T-helper 2 cell treated with Interferon-gamma antibody and Interleukin-4, amounts not matched to agents 100 ng/mL and 5 ng/mL, for 36 hours (primary cell): ENCODE data around the gene HRC. TPM values are rescaled to one million over a fixed set of nuclear protein-coding genes. Genes with fewer than 3 reads are reported as not detected.

Source experiments
- intact Hi-C: fragments of 100-400 bp; cut with micrococcal nuclease; formaldehyde crosslinking; loops from one replicate; pipeline ENCODE4 v1.15.1; 2023
- total RNA-seq: library from RNA; stranded (reverse); gene quantifications from 2 replicates; pipeline ENCODE4 v1.2.3, GENCODE V29; 2022

The HRC gene
- total RNA-seq, 1 donor from 2014 or later, result not detected

GRCh38 chr19:49117677-49118564 is 37.3 kb downstream of the HRC start:
- intact Hi-C loops, result loop anchor here (2.0 kb wide), 3 partner anchors 29 to 125 kb away; partner anchors contain the start of genes GYS1, RUVBL2 and SNRNP70

DNA sequence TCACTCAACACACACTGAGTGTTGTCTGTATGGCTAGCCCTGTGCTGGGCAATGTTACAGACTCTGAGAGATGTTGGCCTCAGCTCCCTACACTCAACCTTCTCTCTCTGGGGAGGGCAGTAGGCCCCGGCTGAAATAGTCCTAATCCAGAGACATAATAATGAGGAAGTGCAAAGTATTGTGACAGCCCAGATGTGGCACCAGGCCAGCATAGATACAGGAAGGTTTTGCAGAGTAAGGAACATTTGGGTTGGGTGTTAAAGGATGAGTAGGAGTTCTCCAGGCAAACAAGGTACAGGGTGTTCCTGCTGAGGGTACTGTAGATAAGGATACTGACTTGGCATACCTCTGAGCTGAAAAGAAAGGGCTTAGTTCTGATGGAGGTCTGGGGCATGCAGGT is 38.7 kb downstream of the HRC start:
- intact Hi-C loops, result no loop called here

DNA sequence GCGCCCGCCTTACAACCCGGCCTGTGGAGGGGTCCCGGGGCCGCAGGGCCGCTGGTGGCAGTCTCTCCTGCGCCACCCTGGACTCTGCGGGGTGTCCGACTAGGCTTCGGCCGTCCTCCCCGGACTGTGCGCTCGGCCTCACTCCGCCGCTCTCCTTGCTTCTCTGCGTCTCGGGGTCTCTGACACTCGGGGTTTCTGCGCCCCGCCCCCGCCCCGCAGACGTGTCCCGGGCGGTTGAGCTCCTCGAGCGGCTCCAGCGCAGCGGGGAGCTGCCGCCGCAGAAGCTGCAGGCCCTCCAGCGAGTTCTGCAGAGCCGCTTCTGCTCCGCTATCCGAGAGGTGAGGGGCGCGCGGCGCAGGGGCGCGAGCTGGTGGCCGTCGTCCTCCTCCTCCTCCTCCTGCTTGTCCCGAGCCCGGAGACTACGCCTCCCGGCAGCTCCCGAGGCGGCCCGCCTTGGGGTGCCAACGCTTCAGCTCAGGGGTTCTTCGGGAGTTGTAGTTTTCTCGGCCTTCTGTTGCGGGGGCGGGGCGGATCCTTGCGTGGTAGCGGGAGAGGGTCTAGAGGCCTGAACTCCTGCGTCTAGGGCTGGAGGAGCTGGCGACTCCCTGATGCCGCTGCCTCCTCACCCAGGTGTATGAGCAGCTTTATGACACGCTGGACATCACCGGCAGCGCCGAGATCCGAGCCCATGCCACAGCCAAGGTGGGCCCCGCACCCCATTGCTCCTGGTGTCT is 40.4 kb downstream of the HRC start:
- intact Hi-C loops, result loop anchor here (1.0 to 2.0 kb wide), 2 partner anchors 8 to 14 kb away; no protein-coding TSS in a partner anchor

DNA sequence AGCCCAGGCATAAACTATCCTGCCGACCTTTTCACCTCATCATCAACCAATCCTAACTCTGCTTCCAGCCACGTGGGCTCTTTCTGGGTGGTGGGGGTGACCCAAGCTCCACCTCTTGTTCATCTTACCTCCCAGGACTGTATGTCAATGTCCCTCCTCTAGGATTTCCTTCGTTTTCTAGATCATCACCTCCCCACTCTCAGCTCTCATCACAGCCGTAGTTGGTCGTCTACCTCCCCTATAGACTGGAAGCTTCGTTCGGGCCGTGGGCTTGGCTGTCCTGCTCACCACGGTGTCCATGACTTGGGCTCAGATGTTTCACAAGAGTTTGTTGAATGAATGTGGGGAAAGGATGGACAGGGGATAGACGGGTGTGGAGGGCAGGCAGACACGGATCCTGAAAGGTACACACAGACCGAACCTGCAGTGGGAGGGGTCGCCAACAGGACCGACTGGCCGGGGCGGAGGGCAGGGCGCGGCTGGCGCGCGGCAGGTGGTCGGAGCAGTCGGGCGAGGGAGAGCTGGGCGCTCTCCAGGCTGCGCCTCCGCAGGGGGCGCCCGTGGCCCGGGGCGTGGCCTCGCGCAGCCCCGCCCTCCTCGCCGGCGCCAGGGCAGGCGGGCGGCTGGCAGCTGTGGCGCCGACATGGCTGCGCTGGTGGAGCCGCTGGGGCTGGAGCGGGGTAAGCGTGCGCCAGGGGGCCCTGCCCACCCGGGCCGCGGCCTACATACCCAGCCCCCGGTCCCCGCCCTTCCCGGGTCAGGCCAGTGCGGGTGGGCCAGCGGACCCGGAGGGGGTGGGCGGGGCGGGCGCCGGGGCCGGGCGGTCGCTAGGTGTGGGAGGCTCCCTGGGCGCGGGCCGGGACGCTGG is 41.2 kb downstream of the HRC start, which contains the start of gene LIN7B:
LIN7B (plus strand) TSS at position 609 of the 868 bp plus-strand sequence; CDS start at position 644, 35 bp downstream.
- intact Hi-C loops, result loop anchor here (1.0 to 2.0 kb wide), 2 partner anchors 8 to 15 kb away; no protein-coding TSS in a partner anchor

DNA sequence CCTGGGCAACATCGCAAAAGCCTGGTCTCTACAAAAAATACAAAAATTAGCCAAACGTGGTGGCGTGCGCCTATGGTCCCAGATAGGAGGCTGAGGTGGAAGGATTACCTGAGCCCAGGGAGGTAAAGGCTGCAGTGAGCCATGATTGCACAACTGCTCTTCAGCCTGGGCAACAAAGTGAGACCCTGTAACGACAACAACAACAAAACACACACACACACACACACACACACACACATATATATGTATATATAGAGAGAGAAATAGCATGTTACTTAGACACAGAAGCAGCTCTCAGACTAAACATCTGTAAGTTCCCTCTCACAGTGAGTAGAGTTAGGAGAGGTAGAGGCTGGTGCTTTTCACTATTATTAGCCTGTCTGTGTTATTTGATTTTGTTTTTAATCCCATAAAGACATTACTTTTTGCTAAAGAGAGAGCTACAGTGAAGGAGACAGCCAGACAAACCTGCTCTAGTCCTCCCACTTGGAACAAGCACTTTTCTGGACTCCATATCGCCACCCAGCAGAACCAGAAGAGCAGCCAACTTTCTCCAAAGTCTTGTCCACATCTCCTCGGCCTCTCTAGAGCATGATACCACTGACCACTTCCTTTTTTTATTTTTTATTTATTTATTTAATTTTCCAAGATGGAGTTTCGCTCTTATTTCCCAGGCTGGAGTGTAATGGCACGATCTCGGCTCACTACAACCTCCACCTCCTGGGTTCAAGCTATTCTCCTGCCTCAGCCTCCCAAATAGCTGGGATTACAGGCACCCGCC is 43.8 kb downstream of the HRC start:
- intact Hi-C loops, result no loop called here

GRCh38 chr19:49110567-49110966 is 44.6 kb downstream of the HRC start:
- intact Hi-C loops, result no loop called here

DNA sequence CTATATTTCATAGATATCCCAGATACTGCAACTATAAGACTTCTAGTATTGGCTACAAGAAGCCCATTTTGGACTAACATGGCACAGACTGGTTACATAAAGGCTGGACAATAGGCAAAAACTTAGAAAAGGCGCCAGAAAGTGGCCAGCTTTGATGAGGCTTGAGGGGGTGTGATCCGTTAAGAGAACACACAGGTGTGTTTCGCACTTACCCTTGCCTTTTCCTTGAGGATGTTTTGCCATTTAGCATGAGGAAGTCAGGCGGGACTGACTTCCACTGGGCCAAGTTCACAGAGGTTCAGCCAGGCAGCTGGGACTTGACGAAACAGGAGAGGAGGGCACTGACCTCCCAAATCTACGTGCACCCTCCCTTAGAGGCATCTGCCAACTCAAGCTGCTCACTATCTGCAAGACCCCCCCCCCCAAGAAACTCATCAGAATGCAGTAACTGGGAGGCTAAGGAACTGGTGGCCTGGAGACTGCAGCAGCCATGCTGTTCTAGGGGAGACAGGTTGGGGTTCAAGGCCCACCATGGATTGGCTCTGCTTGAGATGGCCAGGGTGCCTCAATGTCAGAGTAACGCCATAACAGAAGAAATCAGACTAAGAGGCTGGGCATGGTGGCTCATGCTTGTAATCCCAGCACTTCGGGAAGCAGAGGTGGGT is 45.5 kb downstream of the HRC start:
- intact Hi-C loops, result loop anchor here (10.0 kb wide), 1 partner anchor 95 kb away; no protein-coding TSS in a partner anchor

DNA sequence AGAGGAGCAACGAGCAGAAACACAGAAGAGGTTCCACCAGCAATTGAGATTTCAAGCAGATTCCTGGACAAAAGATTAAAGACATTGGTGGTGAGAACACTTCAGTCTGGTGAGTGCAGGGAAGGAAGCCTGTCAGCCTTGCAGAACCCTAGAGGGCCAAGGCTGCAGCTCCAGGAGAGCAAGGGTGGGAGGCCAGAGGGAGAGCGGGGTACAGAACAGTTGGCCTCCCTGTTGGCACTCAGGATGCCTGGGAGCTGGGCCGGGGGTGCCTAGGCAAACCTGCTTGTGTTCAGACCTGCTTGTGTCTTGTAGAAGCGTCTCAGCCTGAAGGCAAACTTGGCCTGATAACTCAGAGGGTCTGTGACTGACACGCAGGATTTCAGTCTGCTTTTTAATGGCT is 46.1 kb downstream of the HRC start:
- intact Hi-C loops, result loop anchor here (10.0 kb wide), 1 partner anchor 96 kb away; no protein-coding TSS in a partner anchor

DNA sequence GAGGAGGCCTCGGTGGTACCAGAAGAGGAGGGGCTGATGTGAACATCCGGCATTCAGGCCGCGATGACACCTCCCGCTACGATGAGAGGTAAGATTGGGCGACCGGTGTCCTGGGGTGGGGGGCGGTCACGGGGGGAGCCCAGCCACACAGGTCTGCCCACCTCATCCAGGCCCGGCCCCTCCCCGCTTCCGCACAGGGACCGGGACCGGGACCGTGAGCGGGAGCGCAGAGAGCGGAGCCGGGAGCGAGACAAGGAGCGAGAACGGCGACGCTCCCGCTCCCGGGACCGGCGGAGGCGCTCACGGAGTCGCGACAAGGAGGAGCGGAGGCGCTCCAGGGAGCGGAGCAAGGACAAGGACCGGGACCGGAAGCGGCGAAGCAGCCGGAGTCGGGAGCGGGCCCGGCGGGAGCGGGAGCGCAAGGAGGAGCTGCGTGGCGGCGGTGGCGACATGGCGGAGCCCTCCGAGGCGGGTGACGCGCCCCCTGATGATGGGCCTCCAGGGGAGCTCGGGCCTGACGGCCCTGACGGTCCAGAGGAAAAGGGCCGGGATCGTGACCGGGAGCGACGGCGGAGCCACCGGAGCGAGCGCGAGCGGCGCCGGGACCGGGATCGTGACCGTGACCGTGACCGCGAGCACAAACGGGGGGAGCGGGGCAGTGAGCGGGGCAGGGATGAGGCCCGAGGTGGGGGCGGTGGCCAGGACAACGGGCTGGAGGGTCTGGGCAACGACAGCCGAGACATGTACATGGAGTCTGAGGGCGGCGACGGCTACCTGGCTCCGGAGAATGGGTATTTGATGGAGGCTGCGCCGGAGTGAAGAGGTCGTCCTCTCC is 47.4 kb downstream of the HRC start:
- intact Hi-C loops, result loop anchor here (10.0 kb wide), 1 partner anchor 97 kb away; no protein-coding TSS in a partner anchor

DNA sequence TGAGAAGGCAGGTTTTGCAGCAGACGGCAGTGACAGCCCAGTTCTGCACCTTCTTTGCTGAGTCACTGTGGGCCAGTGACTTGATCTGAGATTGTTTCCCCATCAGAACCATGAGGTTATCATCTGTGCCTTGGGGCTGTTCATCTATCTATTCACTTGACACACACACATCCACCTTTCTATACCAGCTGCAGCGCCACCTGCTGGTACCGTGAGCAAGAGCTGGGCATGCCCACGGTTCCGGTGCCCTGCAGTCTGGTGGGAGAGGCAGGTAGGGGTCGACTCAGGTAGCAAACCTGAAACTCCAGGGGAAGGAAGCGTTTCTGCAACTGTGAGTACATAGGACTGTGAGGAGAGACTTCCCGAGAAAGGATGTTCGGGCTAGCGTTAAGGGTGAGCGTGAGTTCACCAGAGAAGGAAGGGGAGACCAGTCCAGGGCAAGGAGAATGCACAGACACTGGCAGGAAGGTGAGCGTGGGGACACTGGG is 48.5 kb downstream of the HRC start:
- intact Hi-C loops, result loop anchor here (1.0 to 10.0 kb wide), 2 partner anchors 8 to 98 kb away; partner anchors contain the start of gene LIN7B

DNA sequence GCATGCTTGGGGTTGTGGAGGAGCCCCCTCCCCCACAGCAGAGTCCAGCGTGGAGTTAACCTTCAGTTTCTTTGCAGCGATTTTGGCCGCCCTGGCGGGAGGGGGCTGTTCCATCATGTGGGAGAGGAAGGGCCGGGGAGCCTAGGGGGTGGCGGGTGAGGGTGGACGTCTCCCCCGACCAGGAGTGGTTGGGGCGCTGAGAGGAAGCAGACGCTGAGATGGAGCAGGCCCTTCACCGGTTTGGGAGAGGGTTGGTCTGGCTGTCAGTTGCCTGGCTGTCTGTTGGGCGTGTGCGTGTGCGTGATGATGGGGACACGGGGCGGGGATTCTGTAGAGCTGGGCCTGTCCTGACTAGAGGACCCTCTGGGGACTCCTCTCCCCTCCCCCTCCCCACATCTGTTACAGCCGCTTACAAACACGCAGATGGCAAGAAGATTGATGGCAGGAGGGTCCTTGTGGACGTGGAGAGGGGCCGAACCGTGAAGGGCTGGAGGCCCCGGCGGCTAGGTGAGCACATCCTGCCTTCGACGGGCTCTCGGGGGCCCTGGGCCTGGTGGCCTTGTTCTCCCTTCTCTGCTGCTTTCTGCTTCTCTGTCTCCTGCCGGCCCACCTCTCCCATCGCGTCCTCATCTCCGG is 50.8 kb downstream of the HRC start:
- intact Hi-C loops, result loop anchor here (10.0 kb wide), 1 partner anchor 100 kb away; no protein-coding TSS in a partner anchor

GRCh38 chr19:49103331-49104085 is 51.7 kb downstream of the HRC start:
- intact Hi-C loops, result loop anchor here (10.0 kb wide), 1 partner anchor 101 kb away; no protein-coding TSS in a partner anchor

DNA sequence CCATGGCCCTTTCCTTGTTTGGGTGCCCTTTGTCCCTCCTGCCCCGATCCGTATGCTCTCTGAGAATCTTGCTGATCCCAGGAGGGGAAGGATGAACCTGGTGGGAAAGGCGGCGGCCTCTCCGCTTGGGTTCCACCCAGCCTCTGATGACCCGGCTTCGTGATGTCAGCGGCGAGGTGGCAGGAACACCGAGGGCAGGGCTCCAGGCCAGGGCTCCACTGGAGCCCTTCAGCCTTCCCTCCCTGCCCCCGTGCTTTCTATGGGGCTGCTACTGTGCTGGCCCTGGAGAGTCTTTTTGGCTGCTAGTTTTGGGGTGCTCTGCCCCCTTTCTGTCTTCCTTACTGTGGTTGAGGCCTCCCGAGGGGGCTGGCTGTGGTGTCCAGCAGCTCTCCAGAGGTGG is 52.9 kb downstream of the HRC start:
- intact Hi-C loops, result loop anchor here (10.0 kb wide), 1 partner anchor 102 kb away; no protein-coding TSS in a partner anchor
